GM12872 (cell line): ENCODE measurements around the gene TEX51.

ENCODE experiments used
- TF ChIP-seq, protein P1 (sequence below): IDR thresholded peaks from 3 replicates; pipeline ENCODE4 v1.5.1; 2011; ENCODE audit warnings: low read depth, mild to moderate bottlenecking, low read length, moderate library complexity; ENCODE audit not compliant: insufficient read depth

TEX51 gene

DNA sequence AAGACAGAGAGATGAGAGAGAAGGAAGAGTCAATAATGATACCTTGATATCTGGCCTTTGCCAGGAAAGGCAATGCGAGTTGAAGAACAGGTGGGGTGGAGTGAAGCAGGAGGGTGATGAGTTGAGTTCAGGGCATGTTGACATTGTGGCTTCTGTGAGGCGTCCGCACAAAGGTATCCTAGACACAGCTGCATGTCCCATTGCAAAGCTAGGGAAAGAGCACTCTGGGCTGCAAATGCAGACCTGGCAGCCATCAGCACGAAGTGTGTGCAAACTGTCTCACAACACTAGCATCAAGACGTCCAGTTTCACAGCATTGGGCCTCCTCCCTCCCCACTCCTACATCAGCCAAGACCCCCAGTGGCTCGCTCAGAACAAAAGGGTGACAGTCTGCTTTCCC lies 36.1 kb downstream of the TEX51 start:
- TF ChIP-seq, protein P1, sequence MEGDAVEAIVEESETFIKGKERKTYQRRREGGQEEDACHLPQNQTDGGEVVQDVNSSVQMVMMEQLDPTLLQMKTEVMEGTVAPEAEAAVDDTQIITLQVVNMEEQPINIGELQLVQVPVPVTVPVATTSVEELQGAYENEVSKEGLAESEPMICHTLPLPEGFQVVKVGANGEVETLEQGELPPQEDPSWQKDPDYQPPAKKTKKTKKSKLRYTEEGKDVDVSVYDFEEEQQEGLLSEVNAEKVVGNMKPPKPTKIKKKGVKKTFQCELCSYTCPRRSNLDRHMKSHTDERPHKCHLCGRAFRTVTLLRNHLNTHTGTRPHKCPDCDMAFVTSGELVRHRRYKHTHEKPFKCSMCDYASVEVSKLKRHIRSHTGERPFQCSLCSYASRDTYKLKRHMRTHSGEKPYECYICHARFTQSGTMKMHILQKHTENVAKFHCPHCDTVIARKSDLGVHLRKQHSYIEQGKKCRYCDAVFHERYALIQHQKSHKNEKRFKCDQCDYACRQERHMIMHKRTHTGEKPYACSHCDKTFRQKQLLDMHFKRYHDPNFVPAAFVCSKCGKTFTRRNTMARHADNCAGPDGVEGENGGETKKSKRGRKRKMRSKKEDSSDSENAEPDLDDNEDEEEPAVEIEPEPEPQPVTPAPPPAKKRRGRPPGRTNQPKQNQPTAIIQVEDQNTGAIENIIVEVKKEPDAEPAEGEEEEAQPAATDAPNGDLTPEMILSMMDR = no peak

DNA sequence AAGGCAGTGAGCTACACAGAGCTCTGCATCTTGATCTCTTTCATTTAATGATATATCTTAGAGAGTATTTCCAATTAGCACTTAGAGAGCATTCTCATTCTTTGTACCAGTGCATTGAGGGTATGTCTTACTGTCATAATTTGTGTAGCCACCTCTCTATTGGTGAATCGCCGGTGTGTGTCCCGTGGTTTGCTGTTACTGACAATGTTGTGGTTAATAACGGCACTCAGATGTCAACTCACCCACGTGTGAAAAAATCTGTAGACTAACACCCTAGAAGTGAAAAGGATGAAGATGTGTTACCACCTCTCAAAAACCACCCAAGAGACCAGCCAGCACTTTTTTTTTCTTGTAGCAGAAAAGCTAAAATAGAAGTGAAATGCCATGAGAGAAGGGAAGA lies 37.1 kb downstream of the TEX51 start:
- TF ChIP-seq, protein P1 = no peak

DNA sequence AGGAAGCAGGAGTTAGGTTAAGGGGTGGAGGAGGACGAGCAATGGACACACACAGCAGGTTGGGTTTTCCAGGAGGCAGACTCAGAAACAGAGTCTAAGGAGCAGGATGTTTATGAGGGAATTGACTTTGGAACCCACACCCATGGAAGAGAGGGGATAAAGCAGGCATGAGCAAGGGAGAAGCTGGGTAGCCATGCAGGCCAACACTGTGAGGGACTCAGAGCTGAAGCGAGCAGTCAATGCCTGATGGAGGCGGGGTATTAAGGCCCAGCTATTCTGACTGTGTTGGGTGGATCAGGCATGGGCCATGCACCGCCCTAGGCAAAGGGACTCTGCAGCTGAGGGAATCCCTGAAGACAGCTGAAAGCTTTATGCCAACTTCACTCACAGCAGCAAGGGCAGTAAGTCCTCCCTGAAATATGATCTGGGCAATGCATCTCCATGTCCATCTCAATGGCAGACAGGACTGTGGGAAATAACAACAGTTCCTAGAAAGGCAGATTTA lies 37.6 kb downstream of the TEX51 start:
- TF ChIP-seq, protein P1 = no peak

DNA sequence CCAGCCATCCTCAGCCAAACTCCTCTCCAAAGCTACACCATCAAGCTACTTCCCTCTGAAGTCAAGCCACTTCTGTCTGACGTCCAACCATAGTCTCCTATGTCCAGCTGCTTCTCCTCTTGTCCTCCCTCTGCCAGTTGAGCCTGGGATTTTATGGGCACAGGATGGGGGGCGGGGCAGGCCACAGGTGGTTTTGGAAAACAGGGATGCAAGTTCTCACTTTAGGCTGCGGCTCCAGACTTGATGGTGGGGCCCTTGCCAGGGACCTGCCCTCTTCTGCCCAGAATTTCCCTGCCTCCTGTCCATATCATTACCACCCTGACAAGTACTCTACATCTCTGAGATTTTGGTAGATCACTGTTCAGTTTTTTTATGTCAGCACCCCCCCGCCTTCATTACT lies 41.6 kb downstream of the TEX51 start:
- TF ChIP-seq, protein P1 = no peak

DNA sequence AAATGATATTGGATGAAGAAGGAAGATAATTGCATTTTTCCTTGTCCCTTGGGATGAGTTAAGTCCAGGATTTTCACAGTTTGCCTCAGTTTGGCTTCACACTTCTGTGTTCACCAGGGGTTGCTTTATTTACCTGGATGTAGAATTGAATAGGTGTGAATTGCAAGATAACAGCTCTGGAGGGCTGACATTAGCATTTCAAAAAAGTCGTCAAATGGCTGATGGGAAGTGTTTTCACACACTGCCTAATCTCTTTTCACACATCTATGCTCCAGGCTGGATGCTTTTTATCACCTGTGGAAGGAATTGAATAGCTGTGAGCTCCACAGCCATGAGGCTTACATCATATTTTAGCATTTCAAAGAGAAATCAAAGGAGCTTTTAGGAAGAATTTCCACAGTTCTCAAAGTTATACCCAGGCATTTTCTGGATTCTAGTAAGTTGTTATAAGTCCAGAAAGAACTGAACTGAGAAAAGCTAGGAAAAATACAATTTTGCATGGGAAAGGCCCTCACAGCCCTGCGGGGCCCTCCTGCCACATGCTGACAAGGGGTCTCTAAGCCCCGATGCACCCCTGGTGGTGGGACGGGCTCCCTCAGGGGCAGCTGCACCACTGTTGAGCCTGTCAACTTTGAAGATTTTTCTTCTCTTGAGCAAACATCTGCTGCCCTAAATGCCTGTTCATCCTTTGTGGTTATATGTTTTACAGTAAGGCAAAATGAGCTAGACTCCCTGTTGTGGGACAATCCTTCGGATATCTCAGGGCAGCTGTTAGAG lies 43.9 kb downstream of the TEX51 start:
- TF ChIP-seq, protein P1 = no peak

DNA sequence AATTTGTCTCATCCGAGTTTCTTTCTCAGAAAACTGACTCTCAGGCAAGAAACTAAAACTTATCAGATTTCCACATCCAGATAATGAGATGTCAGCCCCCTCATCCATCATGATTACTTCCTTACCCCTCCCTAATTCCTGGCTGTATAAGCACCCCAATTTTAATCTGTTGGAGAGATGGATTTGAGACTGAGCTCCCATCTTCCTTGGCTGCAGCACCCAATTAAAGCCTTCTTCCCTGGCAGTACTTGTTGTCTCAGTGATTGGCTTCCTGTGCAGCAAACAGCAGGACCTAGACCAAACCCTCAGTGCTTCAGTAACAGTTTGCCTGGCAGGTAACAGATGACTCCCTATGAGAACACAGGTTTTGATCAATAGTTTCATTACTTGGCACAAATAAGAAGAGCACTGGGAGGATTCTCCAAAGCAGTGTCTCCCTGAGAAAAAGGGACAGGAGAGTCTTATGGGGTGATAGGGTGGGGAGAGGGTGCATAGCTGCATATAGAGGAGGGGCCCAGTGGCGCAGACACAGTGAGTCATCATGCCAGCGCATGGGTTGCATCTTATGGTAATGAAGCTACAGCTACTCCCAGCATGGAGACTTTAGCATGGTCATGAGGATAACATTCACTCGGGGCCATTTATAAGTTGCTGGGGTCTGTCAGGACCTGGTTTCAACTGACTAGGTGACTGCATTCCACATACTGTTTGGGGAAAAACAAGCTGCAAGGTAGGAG lies 45.1 kb downstream of the TEX51 start:
- TF ChIP-seq, protein P1 = no peak

DNA sequence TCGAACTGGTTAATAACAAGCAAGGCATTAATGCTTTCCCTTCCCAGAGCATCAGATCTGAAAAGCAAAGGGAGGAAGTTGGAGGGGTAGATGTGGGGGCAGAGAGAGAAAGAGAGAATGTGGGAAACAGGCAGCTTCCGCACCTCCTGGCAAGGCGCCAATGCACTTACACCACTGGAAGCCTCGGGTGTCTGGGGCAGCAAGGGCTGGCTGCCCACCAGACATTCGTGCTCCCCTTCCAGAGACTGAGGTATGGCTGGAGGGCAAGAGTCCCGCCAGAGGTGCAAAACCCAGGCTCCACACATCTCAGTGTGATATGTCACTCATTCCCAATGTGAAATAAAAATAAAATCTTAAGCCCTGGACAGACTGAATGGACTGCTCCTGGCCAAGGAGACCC lies 46.4 kb downstream of the TEX51 start:
- TF ChIP-seq, protein P1 = no peak
